Central memory CD4-positive, alpha-beta T cell (primary cell): ENCODE measurements around the gene BICDL2.
"Not testable (repeated sequence)": the region's sequence is repeated elsewhere in the genome, so short reads cannot be mapped to it uniquely, and the experiment has no call there.

ENCODE experiments used
- DNase-seq: peaks from one replicate; pipeline ENCODE4 v3.0.0; 2022

The BICDL2 gene

GRCh38 chr16:3065069-3065741 is 28.5 kb upstream of the BICDL2 start, which contains the start of gene IL32:
TSS of gene IL32 (plus strand) at chr16:3065640. CDS start at chr16:3065812, 172 bp downstream.
- DNase-seq: peak; percentile 60

- no peak for DNase-seq
Measured at GRCh38 chr16:3063625-3064386, 27.1 kb upstream of the BICDL2 start.

GRCh38 chr16:3062553-3062952 is 25.8 kb upstream of the BICDL2 start:
- DNase-seq: no peak

DNA sequence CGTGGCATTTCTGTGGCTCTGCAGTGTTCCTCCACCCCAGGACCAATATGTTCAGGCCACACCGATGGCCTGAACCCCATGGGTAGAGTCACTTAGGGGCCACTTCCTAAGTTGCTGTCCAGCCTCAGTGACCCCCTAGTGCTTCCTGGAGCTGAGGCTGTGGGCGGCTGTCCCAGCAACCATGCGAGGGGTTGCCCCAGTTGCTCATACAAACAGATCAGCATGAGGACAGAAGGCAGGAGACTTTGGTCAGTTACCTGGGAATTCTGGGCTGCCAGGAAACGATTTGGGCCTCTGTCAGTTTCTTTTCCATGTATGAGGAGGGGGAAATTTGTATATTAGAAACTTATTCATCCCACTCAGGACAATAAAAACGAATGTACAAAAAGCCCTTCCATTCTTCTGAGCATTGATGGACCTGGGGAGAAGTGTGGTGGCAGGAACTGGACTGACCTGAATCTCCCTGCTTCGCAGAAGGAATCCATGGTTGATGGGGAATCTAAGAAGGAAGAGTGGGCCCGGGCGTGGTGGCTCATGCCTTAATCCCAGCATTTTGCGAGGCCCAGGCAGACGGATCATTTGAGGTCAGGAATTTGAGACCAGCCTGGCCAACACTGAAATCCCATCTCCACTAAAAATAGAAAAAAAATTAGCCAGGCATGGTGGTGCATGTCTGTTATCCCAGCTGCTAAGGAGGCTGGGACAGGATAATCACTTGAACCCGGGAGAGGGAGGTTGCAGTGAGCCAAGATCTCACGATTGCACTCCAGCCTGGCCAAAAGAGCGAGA is 23.8 kb upstream of the BICDL2 start:
- no peak for DNase-seq

DNA sequence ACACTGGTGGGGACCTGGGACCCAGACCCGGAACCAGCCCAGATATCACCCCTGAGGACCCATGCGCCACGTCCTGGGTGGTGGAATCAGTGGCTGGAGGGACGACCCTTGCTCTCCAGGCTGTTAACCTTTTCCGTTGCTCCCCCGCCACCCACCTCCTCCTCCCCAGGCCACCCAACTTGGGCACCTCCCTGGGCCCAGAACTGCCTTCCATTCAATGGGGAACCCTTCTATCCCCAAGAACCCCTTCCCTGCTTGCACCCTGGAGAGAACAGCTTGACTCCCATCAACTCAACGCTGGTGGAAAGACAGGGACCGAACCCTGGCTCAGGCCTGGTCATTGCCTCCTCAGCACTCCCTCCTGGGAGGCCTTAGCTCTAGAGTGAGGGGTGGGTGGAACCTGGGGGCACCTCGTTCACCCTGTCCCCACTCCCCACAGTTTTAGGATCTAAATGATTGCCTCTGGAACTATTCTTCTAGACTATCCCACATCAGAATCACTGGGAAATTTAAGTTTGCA is 23.0 kb upstream of the BICDL2 start:
- DNase-seq: no peak

- peak; percentile 85 for DNase-seq
Measured at GRCh38 chr16:3059041-3059722, 22.4 kb upstream of the BICDL2 start.

DNA sequence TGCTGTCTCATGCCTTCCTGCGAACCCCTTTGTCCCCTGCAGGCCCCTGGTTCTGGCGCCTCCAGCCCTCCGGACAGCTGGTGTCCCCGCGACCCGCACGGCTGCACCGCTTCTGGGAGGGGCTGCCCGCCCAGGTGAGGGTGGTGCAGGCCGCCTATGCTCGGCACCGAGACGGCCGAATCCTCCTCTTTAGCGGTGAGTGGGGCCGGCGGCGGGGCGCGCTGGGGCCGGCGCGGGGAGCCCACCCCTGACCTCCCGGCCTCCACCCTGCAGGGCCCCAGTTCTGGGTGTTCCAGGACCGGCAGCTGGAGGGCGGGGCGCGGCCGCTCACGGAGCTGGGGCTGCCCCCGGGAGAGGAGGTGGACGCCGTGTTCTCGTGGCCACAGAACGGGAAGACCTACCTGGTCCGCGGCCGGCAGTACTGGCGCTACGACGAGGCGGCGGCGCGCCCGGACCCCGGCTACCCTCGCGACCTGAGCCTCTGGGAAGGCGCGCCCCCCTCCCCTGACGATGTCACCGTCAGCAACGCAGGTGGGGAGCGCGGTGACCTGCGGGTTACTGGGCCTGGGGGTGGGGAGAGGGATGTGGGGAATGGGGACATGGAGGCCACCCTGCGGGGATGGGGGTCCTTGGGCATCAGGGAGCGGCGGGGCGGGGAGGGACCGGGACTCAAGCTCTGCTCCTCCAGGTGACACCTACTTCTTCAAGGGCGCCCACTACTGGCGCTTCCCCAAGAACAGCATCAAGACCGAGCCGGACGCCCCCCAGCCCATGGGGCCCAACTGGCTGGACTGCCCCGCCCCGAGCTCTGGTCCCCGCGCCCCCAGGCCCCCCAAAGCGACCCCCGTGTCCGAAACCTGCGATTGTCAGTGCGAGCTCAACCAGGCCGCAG is 21.6 kb upstream of the BICDL2 start:
- DNase-seq: peak; percentile 45

GRCh38 chr16:3057181-3058138 is 20.7 kb upstream of the BICDL2 start:
- DNase-seq: no peak

DNA sequence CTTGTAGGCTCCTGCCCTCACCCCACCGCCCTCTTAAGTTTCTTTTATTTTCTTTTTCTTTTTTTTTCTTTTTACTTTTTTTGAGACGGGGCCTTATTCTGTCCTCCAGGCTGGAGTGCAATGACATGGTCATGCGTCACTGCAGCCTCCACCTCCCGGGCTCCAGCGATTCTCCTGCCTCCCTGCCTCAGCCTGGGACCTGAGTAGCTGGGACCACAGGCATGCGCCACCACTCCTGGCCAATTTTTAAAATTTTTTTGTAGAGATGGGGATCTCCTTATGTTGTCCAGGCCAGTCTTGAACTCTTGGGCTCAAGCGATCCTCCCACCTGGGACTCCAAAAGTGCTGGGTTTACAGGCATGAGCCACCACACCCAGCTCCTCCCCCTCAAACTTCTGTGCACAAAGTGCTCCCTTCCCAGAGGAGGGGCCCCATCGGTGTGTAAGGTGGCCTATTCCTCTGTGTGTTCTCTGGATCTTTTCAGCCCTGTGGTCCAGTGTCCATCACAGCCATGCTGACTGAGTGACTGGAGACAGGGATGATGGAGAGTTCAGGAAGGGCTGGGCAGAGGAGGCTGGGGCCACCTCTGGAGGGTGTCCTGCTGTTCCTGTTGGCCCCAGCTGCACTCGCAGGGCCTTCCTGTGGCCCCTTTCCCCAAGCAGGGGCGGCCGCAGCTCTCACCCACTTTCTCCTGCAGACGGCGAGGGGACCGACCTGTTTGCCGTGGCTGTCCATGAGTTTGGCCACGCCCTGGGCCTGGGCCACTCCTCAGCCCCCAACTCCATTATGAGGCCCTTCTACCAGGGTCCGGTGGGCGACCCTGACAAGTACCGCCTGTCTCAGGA is 19.8 kb upstream of the BICDL2 start:
- DNase-seq: no peak

DNA sequence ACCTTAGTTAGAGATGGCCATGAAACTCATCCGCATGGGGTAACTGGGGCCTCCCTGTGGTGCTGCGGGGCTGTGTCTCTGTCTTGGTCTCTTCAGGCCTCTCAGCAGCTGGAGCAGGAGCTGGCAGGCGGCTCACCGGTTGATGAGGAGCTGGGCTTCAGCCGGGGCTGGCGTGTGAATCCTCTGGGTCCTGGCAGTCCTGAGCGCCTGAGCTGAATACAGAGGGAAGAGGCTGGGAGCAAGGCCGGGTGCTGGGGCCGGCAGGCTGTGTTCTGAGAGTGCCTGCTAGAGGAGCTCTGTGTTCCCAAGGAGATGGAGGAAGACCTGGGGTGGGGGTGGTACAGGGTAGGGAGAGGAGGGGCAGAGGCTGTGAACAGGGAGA is 19.0 kb upstream of the BICDL2 start:
- not testable (repeated sequence) for DNase-seq

DNA sequence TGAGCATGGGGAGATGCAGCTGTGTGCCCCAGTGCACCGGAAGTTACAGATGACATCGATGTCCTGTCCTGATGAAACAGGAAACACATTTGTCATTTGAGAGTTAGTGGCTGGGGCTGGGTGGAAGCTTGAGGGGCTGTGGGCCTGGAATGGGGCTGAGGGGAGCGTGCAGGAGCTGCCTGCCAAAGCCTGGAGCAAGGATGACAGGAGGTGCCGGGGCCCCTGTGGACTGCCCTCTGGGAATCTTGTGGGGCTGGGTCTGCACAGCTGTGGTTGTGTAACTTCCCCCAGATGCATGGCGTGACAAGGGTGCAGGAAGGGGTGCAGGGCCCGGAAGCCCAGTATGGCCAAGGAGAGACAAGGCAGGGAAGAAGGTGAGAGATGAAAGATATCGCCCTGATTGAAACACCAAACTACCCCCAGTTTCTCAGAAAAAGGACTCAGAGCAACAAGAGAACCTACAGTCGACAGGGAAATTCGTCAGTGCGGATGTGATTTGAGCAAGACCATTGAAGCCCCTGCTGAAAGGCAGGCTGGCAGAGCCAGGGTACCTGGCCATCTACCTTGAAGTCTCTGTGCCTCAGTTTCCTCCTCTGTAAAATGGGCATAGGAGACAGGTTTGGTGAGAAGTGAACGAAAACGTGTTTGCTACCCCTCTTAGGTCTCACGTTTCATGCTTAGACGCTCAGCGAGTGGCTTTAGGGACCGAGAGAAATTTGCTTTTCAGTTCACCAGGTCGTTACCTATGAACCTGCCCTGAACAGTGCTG is 18.4 kb upstream of the BICDL2 start:
- no peak for DNase-seq

DNA sequence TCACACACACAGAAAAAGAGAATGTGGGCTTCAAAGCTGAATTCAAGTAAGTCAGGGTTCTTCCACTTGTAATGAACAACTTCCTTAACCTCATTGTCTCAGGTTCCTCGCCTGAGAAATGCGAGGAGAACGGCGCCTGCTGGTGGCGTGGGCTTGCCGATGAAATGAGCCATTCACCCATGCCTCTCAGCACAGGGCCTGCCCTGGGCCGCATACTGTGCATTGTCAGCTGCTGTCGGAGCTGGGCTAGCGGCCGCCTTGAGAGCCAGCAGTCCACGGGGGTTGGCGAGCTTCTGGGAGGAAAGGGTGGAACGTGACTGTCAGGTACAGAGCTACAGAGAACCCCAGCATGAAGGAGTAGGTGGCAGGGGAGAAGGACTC is 16.6 kb upstream of the BICDL2 start:
- DNase-seq: not testable (repeated sequence)

GRCh38 chr16:3052571-3053329 is 16.0 kb upstream of the BICDL2 start:
- not testable (repeated sequence) for DNase-seq

- no peak for DNase-seq
Measured at GRCh38 chr16:3051494-3051893, 14.8 kb upstream of the BICDL2 start.

DNA sequence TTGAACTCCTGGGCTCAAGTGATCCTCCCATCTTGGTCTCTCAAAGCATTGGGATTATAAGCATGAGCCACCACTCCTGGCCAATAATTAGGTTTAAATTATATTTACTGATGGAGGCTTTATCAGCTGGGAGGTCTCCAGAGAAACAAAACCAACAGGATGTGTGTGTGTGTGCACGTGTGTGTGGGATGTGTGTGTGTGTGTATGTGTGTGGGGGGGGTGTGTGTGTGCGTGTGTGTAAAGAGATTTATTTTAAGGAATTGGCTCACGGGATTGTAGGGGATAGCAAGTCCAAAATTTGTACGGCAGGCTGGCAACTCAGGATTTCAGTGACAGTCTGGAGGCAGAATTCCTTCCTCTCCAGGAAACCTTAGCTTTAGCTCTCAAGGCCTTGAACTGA is 14.3 kb upstream of the BICDL2 start:
- DNase-seq: no peak

- DNase-seq: no peak
Measured at GRCh38 chr16:3050487-3050886, 13.7 kb upstream of the BICDL2 start.

DNA sequence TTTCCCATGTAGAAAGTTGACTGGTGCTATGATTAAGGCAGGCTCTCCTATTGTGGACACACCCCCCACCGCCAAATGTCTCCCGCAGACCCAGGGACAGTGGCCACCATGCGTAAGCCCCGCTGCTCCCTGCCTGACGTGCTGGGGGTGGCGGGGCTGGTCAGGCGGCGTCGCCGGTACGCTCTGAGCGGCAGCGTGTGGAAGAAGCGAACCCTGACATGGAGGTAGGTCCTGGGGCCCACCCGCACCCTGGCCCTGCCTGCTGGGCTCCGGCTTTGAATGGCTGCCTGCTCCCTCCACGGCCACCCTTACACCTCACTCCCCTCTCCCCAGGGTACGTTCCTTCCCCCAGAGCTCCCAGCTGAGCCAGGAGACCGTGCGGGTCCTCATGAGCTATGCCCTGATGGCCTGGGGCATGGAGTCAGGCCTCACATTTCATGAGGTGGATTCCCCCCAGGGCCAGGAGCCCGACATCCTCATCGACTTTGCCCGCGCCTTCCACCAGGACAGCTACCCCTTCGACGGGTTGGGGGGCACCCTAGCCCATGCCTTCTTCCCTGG is 13.3 kb upstream of the BICDL2 start:
- no peak for DNase-seq

DNA sequence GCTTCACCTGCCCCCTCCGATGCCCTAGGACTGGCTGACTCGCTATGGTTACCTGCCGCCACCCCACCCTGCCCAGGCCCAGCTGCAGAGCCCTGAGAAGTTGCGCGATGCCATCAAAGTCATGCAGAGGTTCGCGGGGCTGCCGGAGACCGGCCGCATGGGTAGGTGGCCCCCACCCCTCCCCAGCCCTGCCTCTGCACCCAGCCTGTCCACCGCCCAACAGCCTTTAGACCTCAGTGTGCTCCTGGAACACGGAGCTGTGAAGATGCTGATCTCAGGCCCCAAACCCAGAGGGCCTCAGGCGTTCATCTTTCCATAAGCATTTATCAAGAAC is 10.6 kb upstream of the BICDL2 start:
- DNase-seq: no peak
